Peyer's patch (tissue), 4 donors: ENCODE results near the gene KCTD7.
"Not testable (repeated sequence)": the region's sequence is repeated elsewhere in the genome, so short reads cannot be mapped to it uniquely, and the experiment has no call there.

Experiments used
- CTCF ChIP-seq, 6 experiments: fragments of 450-650 bp in 4 of 6; fragments of 200-600 bp in 2 of 6; sonication (generic) in 1 of 6; IDR thresholded peaks; one replicate each; pipeline ENCODE4 v1.5.1; 2017 to 2019; ENCODE audit warnings: antibody characterized with exemption in 6 of 6, mild to moderate bottlenecking in 3 of 6, moderate library complexity in 1 of 6
- POLR2A ChIP-seq, 2 donors: fragments of 450-650 bp; IDR thresholded peaks; one replicate each; pipeline ENCODE4 v1.5.1; 2017; ENCODE audit warnings: antibody characterized with exemption in 2 of 2, mild to moderate bottlenecking in 2 of 2, moderate library complexity in 2 of 2

- TF ChIP-seq CTCF, POLR2A (IDR thresholded peaks at IDR 0.05): not testable (repeated sequence)
Measured at GRCh38 chr7:66683094-66683769, 54.6 kb downstream of the KCTD7 start.
